HEK293T (cell line): ENCODE measurements around the gene SLC25A47.

ENCODE experiments used
- CTCF ChIA-PET: fragments of 350-600 bp; formaldehyde crosslinking; extraction: SDS; loops from one replicate; lab custom pipeline; 2021; ENCODE audit warnings: antibody characterized with exemption, inconsistent platforms; lab: Yijun Ruan, JAX
- POLR2A ChIA-PET: fragments of 350-600 bp; formaldehyde crosslinking; extraction: SDS; loops from one replicate; lab custom pipeline; 2020; ENCODE audit warnings: antibody characterized with exemption, inconsistent platforms; lab: Yijun Ruan, JAX
- DNase-seq: peaks from one replicate; pipeline ENCODE4 v3.0.0; 2012; ENCODE audit warnings: mixed read lengths; ENCODE audit errors: extremely low spot score
- ARNT ChIP-seq: fragments of 450-650 bp; IDR thresholded peaks from 2 replicates; pipeline ENCODE4 v1.6.1; 2017; ENCODE audit warnings: mild to moderate bottlenecking
- BHLHE40 ChIP-seq: fragments of 450-650 bp; IDR thresholded peaks from 2 replicates; pipeline ENCODE4 v1.6.1; 2016; ENCODE audit warnings: mild to moderate bottlenecking, moderate library complexity, borderline replicate concordance
- CTBP1 ChIP-seq: fragments of 450-650 bp; IDR thresholded peaks from 2 replicates; pipeline ENCODE4 v1.6.1; 2016; ENCODE audit warnings: borderline replicate concordance
- ELF4 ChIP-seq: fragments of 450-650 bp; IDR thresholded peaks from 2 replicates; pipeline ENCODE4 v1.6.1; 2017; ENCODE audit warnings: antibody characterized with exemption
- FOXA1 ChIP-seq: fragments of 450-650 bp; IDR thresholded peaks from 2 replicates; pipeline ENCODE4 v1.6.1; 2016; ENCODE audit warnings: mild to moderate bottlenecking
- FOXK2 ChIP-seq: fragments of 450-650 bp; IDR thresholded peaks from 2 replicates; pipeline ENCODE4 v1.6.1; 2016; ENCODE audit warnings: mild to moderate bottlenecking
- FOXM1 ChIP-seq: fragments of 450-650 bp; IDR thresholded peaks from 2 replicates; pipeline ENCODE4 v1.6.1; 2017; ENCODE audit warnings: mild to moderate bottlenecking, borderline replicate concordance
- HDGF ChIP-seq: fragments of 450-650 bp; IDR thresholded peaks from 2 replicates; pipeline ENCODE4 v1.6.1; 2017; ENCODE audit warnings: antibody characterized with exemption, borderline replicate concordance
- L3MBTL2 ChIP-seq: fragments of 450-650 bp; conservative IDR thresholded peaks from 2 replicates; pipeline ENCODE4 v1.6.1; 2016; ENCODE audit warnings: mild to moderate bottlenecking
- LEF1 ChIP-seq: fragments of 450-650 bp; IDR thresholded peaks from 2 replicates; pipeline ENCODE4 v1.6.1; 2017; ENCODE audit warnings: mild to moderate bottlenecking, borderline replicate concordance
- NFRKB ChIP-seq: fragments of 450-650 bp; IDR thresholded peaks from 2 replicates; pipeline ENCODE4 v1.6.1; 2016; ENCODE audit warnings: mild to moderate bottlenecking, moderate library complexity
- PKNOX1 ChIP-seq: fragments of 450-650 bp; IDR thresholded peaks from 2 replicates; pipeline ENCODE4 v1.6.1; 2016
- SP1 ChIP-seq: fragments of 450-650 bp; IDR thresholded peaks from 2 replicates; pipeline ENCODE4 v1.6.1; 2017
- SUZ12 ChIP-seq: fragments of 450-650 bp; IDR thresholded peaks from 2 replicates; pipeline ENCODE4 v1.6.1; 2016; ENCODE audit warnings: mild to moderate bottlenecking
- TARDBP ChIP-seq: fragments of 450-650 bp; IDR thresholded peaks from 2 replicates; pipeline ENCODE4 v1.6.1; 2016
- ZNF384 ChIP-seq: fragments of 450-650 bp; IDR thresholded peaks from 2 replicates; pipeline ENCODE4 v1.6.1; 2016

Gene SLC25A47

GRCh38 chr14:100304825-100305323, 18.3 kb upstream of the SLC25A47 start:
- DNase-seq = no peak
- CTCF ChIA-PET = interaction anchor here (0.6 kb wide), 1 partner anchor 15 kb away, joined by 3 read pairs; no protein-coding TSS in a partner anchor
- no peak for TF ChIP-seq FOXA1
- TF ChIP-seq CTBP1 = no peak
- TF ChIP-seq FOXK2 = no peak
- no peak for TF ChIP-seq TARDBP
- no peak for TF ChIP-seq BHLHE40
- TF ChIP-seq PKNOX1 = no peak
- TF ChIP-seq HDGF = no peak
- no peak for TF ChIP-seq ARNT
- no peak for TF ChIP-seq SUZ12
- TF ChIP-seq LEF1 = no peak
- TF ChIP-seq ZNF384 = no peak
- TF ChIP-seq FOXM1 = no peak
- no peak for TF ChIP-seq SP1
- TF ChIP-seq NFRKB = no peak
- TF ChIP-seq L3MBTL2 = no peak
- no peak for TF ChIP-seq ELF4
- POLR2A ChIA-PET = interaction anchor here (1.0 kb wide), 1 partner anchor 70 kb away, joined by 3 read pairs; a partner anchor contains a TSS

DNA sequence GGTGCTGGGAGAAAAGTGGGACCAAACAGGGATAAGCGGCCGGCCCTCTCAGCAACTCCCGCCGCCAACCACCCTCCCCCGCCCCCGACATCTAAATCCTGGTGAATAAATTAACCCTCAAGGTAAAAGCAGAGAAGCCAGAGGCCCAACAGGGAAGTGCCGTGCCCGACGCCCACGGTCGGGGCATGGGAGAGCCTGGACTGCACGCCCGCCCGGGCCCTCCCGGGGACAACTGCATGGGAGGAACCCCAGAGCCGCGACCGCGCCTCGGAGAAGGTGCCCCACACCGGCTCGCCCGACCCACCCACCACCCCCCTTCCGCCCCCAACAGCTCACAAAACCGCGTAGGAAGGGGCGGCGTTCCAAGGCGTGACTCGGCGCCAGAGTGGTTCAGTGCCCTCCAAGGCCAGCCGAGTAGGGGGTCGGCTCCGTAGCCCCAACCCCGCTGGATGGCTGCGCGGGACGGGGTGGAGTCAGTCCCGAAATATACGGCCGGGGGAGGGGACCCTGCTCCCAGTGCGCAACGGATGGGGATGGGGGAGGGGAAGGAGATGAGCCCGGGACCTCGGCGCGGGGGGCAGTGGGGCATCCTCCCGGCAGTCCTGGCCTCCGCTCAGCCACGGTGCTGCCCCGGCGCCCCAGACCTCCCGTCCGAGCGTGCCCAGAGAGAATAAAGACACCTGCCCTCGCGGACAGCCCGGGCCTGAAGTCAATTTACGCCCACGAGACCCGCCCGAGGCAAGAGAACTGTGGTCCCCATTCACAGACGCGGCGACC, 17.6 kb upstream of the SLC25A47 start:
- ChIA-PET POLR2A (interaction anchor here (1.0 kb wide), 1 partner anchor 69 kb away, joined by 3 read pairs; a partner anchor contains a TSS), CTCF (interaction anchor here (0.6 kb wide), 1 partner anchor 16 kb away, joined by 3 read pairs; no protein-coding TSS in a partner anchor)
- no peak for TF ChIP-seq FOXA1
- no peak for TF ChIP-seq FOXK2
- no peak for TF ChIP-seq ELF4
- no peak for TF ChIP-seq SP1
- TF ChIP-seq SUZ12 = no peak
- TF ChIP-seq BHLHE40 = no peak
- TF ChIP-seq ZNF384 = no peak
- TF ChIP-seq HDGF = no peak
- no peak for TF ChIP-seq ARNT
- no peak for TF ChIP-seq LEF1
- TF ChIP-seq TARDBP = no peak
- no peak for TF ChIP-seq PKNOX1
- TF ChIP-seq L3MBTL2 = no peak
- TF ChIP-seq CTBP1 = no peak
- no peak for TF ChIP-seq FOXM1
- no peak for TF ChIP-seq NFRKB
- peak; percentile 20 for DNase-seq

GRCh38 chr14:100306101-100306997, 16.8 kb upstream of the SLC25A47 start, which contains the start of gene SLC25A29:
SLC25A29 (minus strand) TSS chr14:100306444; CDS start chr14:100306232, 212 bp downstream.
- ChIA-PET POLR2A (no interaction called here), CTCF (no interaction called here)
- TF ChIP-seq ZNF384 (no peak), FOXA1 (no peak), FOXK2 (no peak), FOXM1 (0 out of 2 replicates have a peak, but pooled peaks have one; percentile 10), CTBP1 (no peak)
- DNase-seq = peak; percentile 94

- ChIA-PET CTCF (interaction anchor here (0.5 kb wide), 1 partner anchor 169 kb away, joined by 3 read pairs; no protein-coding TSS in a partner anchor), POLR2A (interaction anchor here (1.4 kb wide), 1 partner anchor 17 kb away, joined by 4 read pairs; no protein-coding TSS in a partner anchor)
- peak; percentile 20 for DNase-seq
- TF ChIP-seq SP1 (no peak), ARNT (no peak), ZNF384 (no peak), BHLHE40 (no peak), ELF4 (no peak), FOXM1 (no peak)
These were observed 16.0 kb upstream of the SLC25A47 start for GRCh38 chr14:100306998-100307765.

- CTCF ChIA-PET = no interaction called here
- POLR2A ChIA-PET = interaction anchor here (1.4 kb wide), 1 partner anchor 17 kb away, joined by 4 read pairs; no protein-coding TSS in a partner anchor
- TF ChIP-seq L3MBTL2 (peak; percentile 49; the same call in 1 of the 2 replicates), BHLHE40 (no peak), FOXA1 (no peak), ZNF384 (no peak), FOXK2 (no peak)
These were observed 15.2 kb upstream of the SLC25A47 start for GRCh38 chr14:100307766-100308426.

More at GRCh38 chr14:100307766-100308426, 15.2 kb upstream of the SLC25A47 start:
- DNase-seq = no peak
